ENCODE measurements around the gene E4F1. TPM values are rescaled to one million over a fixed set of nuclear protein-coding genes. Genes with fewer than 3 reads are reported as not detected.
"Not testable (repeated sequence)": the region's sequence is repeated elsewhere in the genome, so short reads cannot be mapped to it uniquely, and the experiment has no call there.

E4F1 gene
- total RNA-seq, 1 donor from 2014 or later: 33.0 TPM

DNA sequence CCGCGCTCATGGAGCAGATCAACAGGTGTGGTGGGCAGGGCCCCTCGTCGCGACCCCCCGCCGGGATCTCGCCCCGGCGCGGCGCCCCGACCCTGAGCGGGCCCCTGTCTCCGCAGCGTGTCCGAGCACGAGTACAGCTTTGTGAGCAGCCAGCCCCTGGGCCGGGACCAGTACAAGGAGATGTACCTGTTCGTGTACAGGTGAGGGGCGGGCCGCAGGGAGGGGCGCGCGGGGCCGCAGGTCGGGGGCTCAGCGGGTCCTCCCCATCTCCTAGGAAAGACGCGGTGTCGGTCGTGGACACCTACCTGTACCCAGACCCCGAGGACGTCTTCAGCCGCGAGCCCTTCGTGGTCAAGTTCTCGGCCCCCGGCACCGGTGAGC is 13.7 kb downstream of the E4F1 start:
- peaks cover 12% of the 10 kb centered on the region for H3K36me3 Mint-ChIP-seq
- no peak overlapping the region for H3K27ac Mint-ChIP-seq
- H3K27me3 Mint-ChIP-seq (ENCODE audit: low read depth): peaks cover 44% of the 10 kb centered on the region
- no peaks in the 10 kb centered on the region for H3K9me3 Mint-ChIP-seq
- DNase-seq (ENCODE audit: low spot score in 2 of 2, unreplicated experiment in 2 of 2): no peak
- peaks cover 2% of the 10 kb centered on the region for H3K4me1 Mint-ChIP-seq
- TF ChIP-seq, protein P1, sequence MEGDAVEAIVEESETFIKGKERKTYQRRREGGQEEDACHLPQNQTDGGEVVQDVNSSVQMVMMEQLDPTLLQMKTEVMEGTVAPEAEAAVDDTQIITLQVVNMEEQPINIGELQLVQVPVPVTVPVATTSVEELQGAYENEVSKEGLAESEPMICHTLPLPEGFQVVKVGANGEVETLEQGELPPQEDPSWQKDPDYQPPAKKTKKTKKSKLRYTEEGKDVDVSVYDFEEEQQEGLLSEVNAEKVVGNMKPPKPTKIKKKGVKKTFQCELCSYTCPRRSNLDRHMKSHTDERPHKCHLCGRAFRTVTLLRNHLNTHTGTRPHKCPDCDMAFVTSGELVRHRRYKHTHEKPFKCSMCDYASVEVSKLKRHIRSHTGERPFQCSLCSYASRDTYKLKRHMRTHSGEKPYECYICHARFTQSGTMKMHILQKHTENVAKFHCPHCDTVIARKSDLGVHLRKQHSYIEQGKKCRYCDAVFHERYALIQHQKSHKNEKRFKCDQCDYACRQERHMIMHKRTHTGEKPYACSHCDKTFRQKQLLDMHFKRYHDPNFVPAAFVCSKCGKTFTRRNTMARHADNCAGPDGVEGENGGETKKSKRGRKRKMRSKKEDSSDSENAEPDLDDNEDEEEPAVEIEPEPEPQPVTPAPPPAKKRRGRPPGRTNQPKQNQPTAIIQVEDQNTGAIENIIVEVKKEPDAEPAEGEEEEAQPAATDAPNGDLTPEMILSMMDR (IDR thresholded peaks at IDR 0.05; ENCODE audit: unreplicated experiment): no peak
- H3K4me3 Mint-ChIP-seq: peak overlapping the region; percentile 41

DNA sequence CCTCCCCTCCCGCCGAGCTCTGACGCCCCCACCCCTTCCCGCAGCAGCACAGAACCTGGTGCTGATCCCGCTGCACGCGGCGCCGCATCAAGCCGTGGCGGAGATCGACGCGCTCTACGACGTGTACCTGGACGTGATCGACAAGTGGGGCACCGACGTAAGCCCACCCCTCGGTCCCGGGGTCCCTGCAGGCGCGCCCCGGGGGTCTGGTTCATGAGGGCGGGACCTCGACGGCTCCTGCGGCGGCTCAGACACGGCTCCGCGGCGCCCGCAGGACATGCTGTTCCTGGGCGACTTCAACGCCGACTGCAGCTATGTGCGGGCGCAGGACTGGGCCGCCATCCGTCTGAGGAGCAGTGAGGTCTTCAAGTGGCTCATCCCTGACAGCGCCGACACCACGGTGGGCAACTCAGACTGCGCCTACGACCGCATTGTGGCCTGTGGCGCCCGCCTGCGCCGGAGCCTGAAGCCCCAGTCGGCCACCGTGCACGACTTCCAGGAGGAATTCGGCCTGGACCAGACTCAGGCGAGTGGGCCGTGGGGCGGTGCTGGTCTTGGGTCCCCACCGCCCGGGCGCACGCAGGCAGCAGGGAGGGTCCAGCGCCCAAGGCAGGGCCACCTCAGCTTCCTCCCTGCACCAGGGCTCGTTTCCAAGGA is 14.2 kb downstream of the E4F1 start:
- peak overlapping the region; percentile 46 for H3K4me3 Mint-ChIP-seq
- TF ChIP-seq, protein P1 (IDR thresholded peaks at IDR 0.05; ENCODE audit: unreplicated experiment): no peak
- H3K9me3 Mint-ChIP-seq: no peaks in the 10 kb centered on the region
- no peak for DNase-seq (ENCODE audit: low spot score in 2 of 2, unreplicated experiment in 2 of 2)
- peaks cover 2% of the 10 kb centered on the region for H3K4me1 Mint-ChIP-seq
- H3K36me3 Mint-ChIP-seq: peaks cover 16% of the 10 kb centered on the region
- no peak overlapping the region for H3K27ac Mint-ChIP-seq
- peaks cover 44% of the 10 kb centered on the region for H3K27me3 Mint-ChIP-seq (ENCODE audit: low read depth)

DNA sequence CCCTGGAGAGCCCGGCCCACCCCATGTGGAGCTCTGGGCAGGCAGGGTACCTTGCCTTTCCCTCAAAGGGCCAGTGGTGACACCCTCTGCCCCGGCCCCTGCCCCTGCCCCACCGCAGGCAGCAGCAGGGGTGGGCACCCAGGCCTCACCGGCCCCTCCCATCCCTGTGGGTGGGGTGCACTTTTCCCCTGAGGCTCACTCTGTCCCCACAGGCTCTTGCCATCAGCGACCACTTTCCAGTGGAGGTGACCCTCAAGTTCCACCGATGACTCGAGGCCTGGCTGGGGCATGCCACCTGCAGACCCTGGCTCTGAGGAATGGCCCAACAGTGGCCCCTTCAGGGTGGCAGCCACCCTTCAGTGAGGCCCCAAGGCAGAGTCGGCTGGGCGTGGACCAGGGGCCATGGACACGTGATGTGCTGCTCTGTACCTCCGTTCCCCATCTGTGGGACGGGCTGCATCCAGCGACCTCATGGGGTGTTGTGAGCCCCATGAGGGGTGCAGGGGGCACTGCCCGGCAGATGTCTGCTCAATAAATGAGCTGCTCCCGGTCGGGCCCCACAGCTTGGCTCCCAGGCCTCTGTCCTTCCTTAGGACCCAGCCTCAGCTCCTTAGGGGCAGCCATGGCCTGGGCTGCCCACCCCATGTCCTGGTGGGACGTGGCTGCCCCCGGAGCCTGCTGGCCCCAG is 14.9 kb downstream of the E4F1 start:
- H3K36me3 Mint-ChIP-seq: peaks cover 16% of the 10 kb centered on the region

DNA sequence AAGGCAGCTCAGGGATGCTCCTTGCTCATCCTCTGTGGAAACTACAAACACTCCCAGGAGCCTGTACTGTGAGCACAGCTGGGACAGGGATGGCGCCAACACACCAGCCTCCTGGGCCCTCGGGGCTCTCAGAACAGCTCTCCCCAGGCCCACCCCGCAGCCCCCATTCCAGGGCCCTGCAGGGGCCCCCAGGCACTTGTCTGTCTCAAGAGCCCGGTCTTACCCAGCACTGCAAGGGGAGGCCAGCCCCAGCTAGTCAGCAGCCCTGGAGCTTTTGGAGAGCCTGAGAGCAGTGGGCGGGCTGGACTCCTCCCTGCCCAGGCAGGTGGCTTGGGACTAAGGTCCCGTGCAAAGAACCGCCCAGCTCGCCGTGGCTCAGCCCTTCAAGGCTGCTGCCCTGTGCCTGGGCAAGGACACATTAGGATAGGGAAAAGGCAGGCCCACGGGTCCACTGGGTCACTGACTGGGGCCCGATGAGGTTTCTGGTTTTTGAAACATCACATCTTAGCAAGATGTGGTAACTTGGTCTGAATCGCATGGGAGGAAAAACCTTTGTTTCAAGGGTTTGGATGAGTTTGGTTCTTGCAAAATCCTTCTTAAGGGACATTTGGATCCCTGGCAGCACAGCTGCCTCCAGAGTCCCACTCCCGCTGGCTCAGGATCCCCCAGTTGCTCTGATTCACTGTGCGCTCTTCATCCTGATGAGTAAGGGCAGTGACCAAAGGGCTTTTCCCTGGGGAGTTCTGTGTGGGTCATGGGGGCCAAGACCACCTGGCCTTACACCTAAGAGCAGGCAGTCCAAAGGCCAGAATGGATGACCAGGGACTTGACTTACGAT is 15.7 kb downstream of the E4F1 start:
- Mint-ChIP-seq H3K27ac (no peak overlapping the region), H3K4me1 (peaks cover 2% of the 10 kb centered on the region), H3K4me3 (no peak overlapping the region), H3K9me3 (no peaks in the 10 kb centered on the region), H3K27me3 (ENCODE audit: low read depth) (peaks cover 44% of the 10 kb centered on the region), H3K36me3 (peaks cover 18% of the 10 kb centered on the region)
- DNase-seq (ENCODE audit: low spot score in 2 of 2, unreplicated experiment in 2 of 2): no peak
- TF ChIP-seq, protein P1 (IDR thresholded peaks at IDR 0.05; ENCODE audit: unreplicated experiment): no peak

More for the DNA sequence above, 14.9 kb downstream of the E4F1 start:
- no peak overlapping the region for H3K4me3 Mint-ChIP-seq
- peaks cover 44% of the 10 kb centered on the region for H3K27me3 Mint-ChIP-seq (ENCODE audit: low read depth)
- H3K27ac Mint-ChIP-seq: no peak overlapping the region
- DNase-seq (ENCODE audit: low spot score in 2 of 2, unreplicated experiment in 2 of 2): no peak
- H3K4me1 Mint-ChIP-seq: peaks cover 2% of the 10 kb centered on the region
- TF ChIP-seq, protein P1 (IDR thresholded peaks at IDR 0.05; ENCODE audit: unreplicated experiment): no peak
- H3K9me3 Mint-ChIP-seq: no peaks in the 10 kb centered on the region

DNA sequence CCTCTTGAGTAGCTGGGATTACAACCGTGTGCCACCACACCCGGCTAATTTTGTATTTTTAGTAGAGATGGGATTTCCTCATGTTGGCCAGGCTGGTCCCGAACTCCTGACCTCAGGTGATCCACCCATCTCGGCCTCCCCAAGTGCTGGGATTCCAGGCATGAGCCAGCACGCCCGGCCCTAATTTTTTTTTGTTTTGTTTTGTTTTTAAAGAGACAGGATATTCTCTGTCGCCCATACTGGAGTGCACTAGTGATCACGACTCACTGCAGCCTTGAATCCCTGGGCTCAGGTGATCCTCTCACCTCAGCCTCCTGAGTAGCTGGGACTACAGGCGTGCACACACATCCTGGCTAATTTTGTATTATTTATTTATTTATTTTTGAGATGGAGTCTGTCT is 16.9 kb downstream of the E4F1 start:
- not testable (repeated sequence) for H3K4me1 Mint-ChIP-seq; DNase-seq (ENCODE audit: low spot score in 2 of 2, unreplicated experiment in 2 of 2); H3K9me3 Mint-ChIP-seq

DNA sequence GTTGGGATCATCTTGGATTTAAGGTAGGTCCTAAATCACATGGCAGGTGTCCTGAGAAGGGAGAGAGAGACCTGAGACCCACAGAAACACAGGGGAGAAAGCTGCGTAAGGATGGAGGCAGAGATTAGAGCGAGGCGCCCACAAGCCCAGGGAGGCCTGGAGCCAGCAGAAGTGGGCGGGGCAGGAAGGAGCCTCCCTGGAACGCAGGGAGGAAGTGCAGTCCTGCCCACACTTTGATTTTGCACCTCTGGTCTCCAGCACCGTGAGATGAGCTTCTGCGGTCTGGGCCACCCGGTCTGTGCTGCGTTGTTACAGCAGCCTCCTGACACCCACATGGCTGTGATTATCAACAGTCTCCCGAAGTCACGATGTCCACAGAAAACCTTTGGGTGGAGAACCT is 19.2 kb downstream of the E4F1 start:
- TF ChIP-seq, protein P1 (IDR thresholded peaks at IDR 0.05; ENCODE audit: unreplicated experiment): no peak
- H3K27me3 Mint-ChIP-seq (ENCODE audit: low read depth): peaks cover 15% of the 10 kb centered on the region
- H3K27ac Mint-ChIP-seq: no peak overlapping the region
- peaks cover 14% of the 10 kb centered on the region for H3K36me3 Mint-ChIP-seq
- H3K4me1 Mint-ChIP-seq: peaks cover 2% of the 10 kb centered on the region
- no peak overlapping the region for H3K4me3 Mint-ChIP-seq
- H3K9me3 Mint-ChIP-seq: no peaks in the 10 kb centered on the region
- no peak for DNase-seq (ENCODE audit: low spot score in 2 of 2, unreplicated experiment in 2 of 2)

More for the DNA sequence above, 16.9 kb downstream of the E4F1 start:
- H3K27ac Mint-ChIP-seq, H3K4me3 Mint-ChIP-seq: not testable (repeated sequence)
- H3K27me3 Mint-ChIP-seq (ENCODE audit: low read depth): peaks cover 36% of the 10 kb centered on the region
- peaks cover 13% of the 10 kb centered on the region for H3K36me3 Mint-ChIP-seq
